ENCODE results near the gene SHISA7. TPM values are rescaled to one million over a fixed set of nuclear protein-coding genes. Genes with fewer than 3 reads are reported as not detected.

The SHISA7 gene
- total and polyA plus RNA-seq, 2 of the 4 experiments (the other 2 are of a cell fraction), result not detected

GRCh38 chr19:55491546-55492360 lies 48.7 kb upstream of the SHISA7 start (continued):
- TF ChIP-seq CEBPB (IDR thresholded peaks at IDR 0.05; ENCODE audit: low read depth, low read length) (no peak), BHLHE40 (IDR thresholded peaks at IDR 0.05; ENCODE audit: low read depth, low read length) (no peak), RCOR1 (IDR thresholded peaks at IDR 0.05; ENCODE audit: insufficient replicate concordance, low read length) (no peak), SMC3 (IDR thresholded peaks at IDR 0.05; ENCODE audit: low read depth, low read length) (no peak), MAZ (IDR thresholded peaks at IDR 0.05; ENCODE audit: borderline replicate concordance, low read depth, low read length) (no peak)

All from IMR-90 (cell line).